Hypothalamus (tissue), 51 donors: ENCODE data around the gene ARHGAP1.

Experiments used
- DNase-seq, 51 donors: peaks; one replicate each; lab custom pipeline; 2025; lab: John Stamatoyannopoulos, UW

ARHGAP1 gene

GRCh38 chr11:46695345-46696211 lies 4.8 kb downstream of the ARHGAP1 start:
- DNase-seq, result no peak

DNA sequence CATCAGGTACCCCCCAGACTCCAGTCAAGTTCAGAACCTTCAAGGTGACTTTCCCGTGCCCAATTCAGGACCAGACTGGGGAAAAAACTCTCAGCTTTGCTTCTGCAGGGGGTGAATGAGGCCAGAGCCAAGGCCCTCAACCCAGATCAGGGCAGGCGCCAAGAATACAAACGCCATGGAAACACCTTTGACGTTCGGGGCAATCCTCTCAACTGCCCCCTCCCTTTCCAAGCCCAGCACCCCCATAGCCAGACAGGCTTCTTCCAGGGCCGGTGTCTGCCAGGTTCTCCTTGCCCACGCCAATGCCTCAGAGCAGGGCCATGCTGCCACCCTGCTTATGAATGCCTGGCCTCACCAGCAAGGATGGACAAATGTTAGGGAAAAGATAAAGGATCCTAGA lies 5.8 kb downstream of the ARHGAP1 start:
- peak in 3 of 51 donors; percentile 19 to 45 (median 35) for DNase-seq

DNA sequence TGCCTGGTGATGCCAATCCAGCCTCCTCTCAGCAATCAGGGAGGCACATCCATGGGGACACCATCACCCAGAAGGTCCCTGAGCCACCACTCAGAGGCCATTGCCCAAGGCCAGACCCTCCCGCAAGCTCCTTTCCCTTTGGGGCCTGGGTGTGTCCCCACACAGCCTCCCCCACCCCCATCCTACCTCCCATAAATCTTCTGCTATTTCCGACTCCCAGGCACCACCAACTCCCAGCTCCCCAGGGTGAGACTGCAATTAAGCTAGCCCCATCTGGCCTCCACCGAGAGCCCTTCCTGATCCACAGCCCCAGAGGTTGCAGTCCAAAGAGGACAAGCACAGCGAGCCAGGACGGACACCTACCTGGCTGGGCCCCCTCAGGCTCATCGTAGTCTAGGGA lies 6.3 kb downstream of the ARHGAP1 start:
- DNase-seq, result no peak

DNA sequence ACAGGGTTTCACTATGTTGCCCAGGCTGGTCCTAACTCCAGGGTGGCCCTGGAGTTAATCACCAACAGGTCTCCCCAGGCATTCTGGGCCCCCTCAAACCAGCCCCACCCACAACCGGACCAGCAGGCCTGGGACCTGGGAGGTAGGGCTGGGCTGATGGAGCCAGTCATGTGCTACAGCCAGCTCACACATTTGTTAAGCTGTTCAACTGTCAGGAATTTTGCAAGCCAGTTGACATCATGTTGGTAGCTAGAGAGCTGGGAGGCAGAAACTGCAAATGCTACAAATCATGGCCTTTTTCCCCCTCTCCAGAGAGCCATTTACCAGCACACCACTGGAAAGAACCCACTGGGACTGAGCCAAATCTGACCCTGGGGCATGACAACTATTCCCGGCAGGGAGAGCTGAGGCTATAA lies 6.8 kb downstream of the ARHGAP1 start:
- peak in 2 of 51 donors; percentile 40 to 59 for DNase-seq

GRCh38 chr11:46692450-46692849 lies 8.0 kb downstream of the ARHGAP1 start:
- DNase-seq, result no peak

DNA sequence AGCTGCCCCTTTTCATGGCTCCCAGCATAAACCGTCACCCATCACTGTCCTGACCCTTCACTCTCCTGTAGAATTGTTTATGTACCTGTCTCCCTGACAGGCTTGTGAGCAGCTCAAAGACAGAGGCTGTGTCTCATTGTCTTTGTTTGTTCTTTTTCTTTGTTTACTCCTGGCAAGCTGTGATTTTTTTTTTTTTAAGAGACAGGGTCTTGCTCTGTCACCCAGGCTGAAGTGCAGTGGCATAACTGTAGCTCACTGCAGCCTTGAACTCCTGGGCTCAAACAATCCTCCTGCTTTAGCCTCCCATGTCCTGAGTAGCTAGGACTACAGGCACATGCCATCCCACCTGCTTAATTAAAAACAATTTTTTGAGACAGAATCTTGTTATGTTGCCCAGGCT lies 9.7 kb downstream of the ARHGAP1 start:
- DNase-seq, result no peak

DNA sequence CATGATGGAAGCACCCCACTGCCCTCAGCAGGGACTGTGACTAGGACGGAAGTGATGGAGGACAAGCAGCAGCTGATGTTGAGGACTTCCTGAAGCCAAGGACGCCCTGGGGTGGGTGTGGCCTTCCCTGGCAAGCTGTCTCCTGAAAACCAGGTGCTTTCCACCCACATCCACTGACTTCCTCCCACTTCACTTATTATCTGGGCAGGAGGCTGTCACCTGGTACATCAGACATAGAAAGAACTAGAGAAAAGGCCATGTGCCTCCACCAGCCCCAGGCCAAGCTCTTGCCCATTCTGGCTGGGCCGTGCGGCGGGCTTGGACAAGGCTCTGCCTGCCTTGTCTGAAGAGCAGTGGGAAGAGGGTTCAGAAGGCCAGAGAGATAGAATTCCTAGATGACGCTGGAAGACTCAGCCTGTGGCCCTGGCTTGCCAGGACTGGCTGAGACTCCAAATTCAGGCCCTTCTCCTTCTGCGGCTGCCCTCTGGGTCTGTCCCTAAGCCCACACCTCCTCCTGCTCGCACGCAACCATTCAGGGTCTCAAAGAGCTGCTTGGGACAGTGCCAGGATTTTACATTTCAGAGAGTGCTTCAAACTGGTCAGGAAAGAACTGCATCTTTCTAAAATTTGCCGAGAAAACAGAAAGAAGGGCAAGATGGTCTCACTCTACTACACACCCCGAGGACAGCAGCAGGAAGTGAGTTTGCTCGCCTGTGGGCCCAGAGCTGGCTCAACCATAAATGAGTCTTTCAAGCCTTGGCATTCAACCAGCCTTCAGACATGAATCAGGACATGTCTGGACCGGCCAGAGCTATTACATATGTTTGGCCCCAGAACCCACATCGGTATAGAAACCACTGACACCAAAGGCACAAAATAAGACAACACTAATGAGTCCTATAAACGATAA lies 13.3 kb downstream of the ARHGAP1 start:
- peak in 8 of 51 donors; percentile 12 to 52 (median 30) for DNase-seq

DNA sequence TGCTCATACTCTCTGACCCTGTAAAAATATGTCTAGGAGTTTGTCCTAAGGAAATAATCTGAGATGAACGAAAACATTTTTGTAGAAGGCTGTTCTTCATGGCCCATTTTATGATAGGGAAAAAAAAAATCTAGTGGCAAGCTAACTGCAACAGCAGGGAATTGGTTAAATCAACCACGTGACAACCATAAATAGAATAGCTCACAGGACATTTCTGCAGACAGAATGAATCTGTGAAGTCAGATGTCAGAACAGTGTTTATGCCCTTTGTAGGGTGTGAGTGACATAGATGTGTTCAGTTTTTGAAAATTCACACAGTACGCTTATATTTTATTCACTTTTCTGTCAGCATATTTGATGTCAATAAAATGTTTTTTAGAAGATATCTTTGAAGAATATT lies 16.1 kb downstream of the ARHGAP1 start:
- peak in 1 of 51 donors; percentile 35 for DNase-seq

DNA sequence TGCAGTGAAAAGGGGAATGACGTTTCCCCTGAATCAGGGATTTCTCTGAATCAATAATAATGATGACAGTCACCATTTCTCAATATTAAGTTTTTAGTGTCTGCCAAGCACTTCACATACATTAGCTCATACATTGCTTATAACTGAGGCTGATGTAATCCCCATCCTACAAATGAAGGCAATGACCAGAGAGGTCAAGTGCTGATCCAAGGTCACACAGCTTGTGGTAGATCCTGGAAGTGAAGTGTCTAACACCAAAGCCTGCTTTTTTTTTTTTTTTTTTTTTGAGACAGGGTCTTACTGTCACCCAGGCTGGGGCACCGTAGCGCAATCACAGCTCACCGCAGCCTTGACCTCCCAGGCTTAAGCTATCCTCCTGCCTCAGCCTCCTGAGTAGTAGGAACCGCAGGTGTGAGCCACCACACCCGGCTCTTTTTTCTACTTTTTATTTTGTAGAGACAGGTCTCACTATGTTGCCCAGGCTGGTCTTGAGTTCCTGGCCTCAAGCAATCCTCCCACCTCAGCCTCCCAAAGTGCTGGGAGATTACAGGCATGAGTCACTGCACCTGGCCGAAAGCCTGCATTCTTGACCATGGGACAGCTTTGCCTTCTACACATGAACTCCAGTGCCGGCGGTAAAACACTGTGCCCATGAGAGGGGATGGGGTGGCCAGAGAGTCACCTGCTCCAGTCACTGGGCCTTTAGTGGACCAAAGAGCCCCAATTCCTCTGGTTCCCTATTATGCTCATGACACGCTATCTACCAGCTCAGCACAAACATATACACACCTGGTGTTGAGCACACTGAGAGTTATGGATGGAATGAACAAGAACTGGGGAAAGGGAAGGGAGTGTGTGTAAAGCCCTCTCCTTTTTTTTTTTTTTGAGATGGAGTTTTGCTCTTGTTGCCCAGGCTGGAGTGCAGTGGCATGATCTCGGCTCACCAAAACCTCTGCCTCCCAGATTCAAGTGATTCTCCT lies 17.4 kb downstream of the ARHGAP1 start:
- DNase-seq, result no peak

- no peak for DNase-seq
These were observed 18.6 kb downstream of the ARHGAP1 start for GRCh38 chr11:46681814-46682213.

GRCh38 chr11:46680815-46681214 lies 19.6 kb downstream of the ARHGAP1 start:
- DNase-seq, result no peak

DNA sequence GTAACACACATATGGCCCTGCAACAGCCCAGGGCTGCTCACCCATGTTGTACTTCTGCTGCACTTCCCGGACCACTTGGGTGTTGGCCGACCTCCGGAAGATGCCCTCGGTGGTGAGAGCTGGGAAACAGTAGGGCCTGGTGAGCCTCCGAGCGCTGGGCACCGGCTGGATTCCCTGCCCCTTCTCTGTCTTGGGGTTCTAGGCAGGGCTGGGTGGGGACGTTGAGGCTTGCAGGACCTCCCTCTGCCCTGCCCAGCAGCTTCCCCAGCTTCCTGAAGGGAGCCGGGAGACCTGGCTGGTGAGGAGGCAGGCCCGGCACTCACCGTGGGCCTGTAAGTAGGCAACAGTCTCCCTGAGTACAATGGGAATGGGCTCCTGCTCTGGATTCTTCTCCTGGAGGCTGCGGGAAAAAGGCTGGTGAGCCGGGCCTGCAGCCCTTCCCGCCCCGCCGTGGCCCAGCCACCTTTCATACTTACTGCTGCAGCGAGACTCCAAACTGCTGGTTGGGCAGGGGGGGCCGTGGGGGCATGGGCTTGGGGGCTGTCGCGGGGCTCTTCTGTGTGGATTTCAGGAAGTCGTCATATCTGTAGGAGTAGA lies 20.2 kb downstream of the ARHGAP1 start:
- no peak for DNase-seq

DNA sequence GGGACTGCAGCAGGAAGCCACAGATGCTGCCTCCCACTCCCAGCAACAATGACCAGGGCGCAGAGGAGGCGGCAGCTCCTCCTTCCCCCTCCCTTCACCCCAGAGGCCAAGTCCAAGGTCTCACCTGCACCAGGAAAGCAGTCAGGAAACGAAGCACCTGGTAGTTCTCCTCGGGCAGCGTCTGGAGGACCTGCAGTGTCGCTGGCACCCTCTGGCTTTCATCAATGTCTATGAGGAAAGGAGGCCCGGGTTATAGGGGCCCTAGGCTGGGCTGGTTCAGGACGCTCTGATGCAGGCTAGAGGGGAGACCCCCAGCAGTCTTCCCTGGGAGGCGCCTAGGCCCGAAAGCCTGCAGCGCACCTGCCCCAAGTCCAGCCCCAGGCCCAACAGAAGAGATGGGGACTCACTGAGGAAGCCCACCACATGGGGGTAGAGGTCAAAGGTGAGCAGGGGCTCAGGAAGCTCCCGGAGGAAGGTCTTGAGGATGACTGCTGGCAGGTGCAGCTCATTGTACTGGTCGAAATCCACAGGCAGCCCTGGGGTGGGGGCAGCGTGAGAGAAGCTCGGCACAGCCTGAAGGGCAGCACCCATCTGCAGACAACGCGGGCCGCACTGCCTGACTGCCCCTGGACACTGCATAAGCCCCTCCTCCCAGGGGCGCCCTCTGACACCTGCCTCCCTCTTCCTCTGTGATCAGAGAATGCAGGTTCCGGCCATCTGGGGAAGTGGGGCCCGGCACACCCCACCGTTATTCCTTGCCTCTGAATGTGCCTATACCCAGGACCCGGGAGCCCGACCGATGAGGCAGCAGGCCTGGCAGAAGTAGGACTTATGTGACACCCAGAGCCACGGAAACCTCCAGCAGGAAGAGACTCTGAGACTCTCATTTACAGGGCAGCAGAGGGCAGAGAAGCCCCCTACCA lies 20.9 kb downstream of the ARHGAP1 start:
- no peak for DNase-seq

DNA sequence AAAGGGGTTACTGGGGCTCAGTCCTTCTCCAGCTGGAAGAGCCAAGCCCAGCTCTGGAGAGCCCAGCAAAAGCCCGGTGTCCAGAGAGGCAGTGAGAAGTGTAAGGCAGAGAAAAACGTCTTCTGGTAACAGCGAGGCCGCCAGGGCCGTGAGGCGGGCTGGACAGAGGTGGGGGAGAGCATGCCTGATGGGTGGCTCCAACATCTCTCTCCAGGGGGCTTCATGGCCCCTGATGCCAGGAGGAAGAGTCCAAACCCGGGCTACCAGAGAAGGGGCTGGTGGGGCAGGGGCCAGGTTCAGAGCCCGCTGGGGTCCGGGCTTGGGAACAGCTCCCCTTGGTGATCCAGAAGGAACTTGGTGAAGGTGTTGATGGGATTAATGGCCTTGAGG lies 21.7 kb downstream of the ARHGAP1 start:
- DNase-seq, result no peak

- no peak for DNase-seq
These were observed 22.3 kb downstream of the ARHGAP1 start for GRCh38 chr11:46677991-46678740.

DNA sequence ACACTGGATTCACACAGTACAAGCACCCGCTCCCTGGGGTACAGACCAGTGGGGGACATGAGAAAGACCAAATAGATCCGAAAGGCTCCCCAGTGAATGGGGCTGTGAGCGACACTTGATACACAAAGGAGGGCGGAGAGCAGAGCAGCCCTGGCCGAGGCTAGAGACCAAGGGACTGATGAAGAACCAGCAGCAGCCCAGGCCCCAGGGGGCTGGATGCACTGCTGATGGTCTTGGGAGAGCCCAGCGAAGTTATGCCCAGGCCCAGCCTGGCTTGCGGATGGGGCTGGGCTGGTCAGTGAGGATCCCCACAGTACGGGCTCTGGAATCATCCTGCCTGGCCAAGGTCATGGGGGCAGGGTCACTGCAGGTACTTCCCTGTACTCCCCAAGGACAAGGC lies 23.2 kb downstream of the ARHGAP1 start:
- DNase-seq, result no peak

- peak in 1 of 51 donors; percentile 19 for DNase-seq
These were observed 23.8 kb downstream of the ARHGAP1 start for GRCh38 chr11:46676436-46677158.
